Adipocyte (in vitro differentiated cells): Measurements from ENCODE around the gene PYY.

Source experiments
- DNase-seq: peaks from one replicate; pipeline ENCODE4 v3.0.0-alpha.2; 2015; ENCODE audit warnings: low read depth
- H3K27me3 ChIP-seq: replicated peaks from 2 replicates; pipeline ENCODE4 v1.7.0; 2013; ENCODE audit warnings: mild to moderate bottlenecking, low read length, moderate library complexity; ENCODE audit not compliant: control insufficient read depth, insufficient read depth
- H3K36me3 ChIP-seq: 2 replicates; pipeline ENCODE4 v1.7.0; 2013; ENCODE audit warnings: low read length, mild to moderate bottlenecking, moderate library complexity; ENCODE audit not compliant: control insufficient read depth, insufficient read depth, severe bottlenecking
- H3K4me1 ChIP-seq: 2 replicates; pipeline ENCODE4 v1.7.0; 2013; ENCODE audit warnings: mild to moderate bottlenecking, low read length, moderate library complexity; ENCODE audit not compliant: control insufficient read depth, insufficient read depth
- H3K4me3 ChIP-seq: 2 replicates; pipeline ENCODE4 v1.7.0; 2013; ENCODE audit warnings: mild to moderate bottlenecking, low read length, moderate library complexity
- H3K9ac ChIP-seq: 2 replicates; pipeline ENCODE4 v1.7.0; 2013; ENCODE audit warnings: mild to moderate bottlenecking, low read length, moderate library complexity
- H3K9me3 ChIP-seq: 2 replicates; pipeline ENCODE4 v1.7.0; 2013; ENCODE audit warnings: mild to moderate bottlenecking, low read length, moderate library complexity; ENCODE audit not compliant: control insufficient read depth

Gene PYY

DNA sequence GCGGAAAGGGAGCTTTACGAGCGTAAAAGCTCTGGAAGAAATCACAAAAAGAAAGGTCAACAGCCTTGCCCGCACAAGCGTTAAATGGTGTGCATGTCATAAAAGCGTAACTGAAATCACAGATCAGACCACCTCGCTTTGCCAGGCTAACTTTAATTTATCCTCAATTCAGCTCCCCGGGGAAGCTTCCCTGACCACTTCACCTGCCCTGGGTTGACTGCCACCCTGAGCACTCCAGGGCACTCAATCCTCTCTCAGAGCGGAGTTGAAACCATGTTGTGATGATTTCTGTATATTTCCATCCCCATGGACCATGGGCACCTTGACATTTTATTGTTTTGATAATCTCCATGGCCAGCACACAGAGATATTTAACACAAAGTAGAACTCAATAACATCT, 34.6 kb upstream of the PYY start:
- H3K9me3 ChIP-seq = no peaks in the 10 kb centered on the region
- H3K9ac ChIP-seq = no peak overlapping the region
- H3K4me1 ChIP-seq = no peaks in the 10 kb centered on the region
- peaks cover 23% of the 10 kb centered on the region for H3K27me3 ChIP-seq
- H3K36me3 ChIP-seq = no peaks in the 10 kb centered on the region
- DNase-seq = no peak
- H3K4me3 ChIP-seq = no peak overlapping the region

DNA sequence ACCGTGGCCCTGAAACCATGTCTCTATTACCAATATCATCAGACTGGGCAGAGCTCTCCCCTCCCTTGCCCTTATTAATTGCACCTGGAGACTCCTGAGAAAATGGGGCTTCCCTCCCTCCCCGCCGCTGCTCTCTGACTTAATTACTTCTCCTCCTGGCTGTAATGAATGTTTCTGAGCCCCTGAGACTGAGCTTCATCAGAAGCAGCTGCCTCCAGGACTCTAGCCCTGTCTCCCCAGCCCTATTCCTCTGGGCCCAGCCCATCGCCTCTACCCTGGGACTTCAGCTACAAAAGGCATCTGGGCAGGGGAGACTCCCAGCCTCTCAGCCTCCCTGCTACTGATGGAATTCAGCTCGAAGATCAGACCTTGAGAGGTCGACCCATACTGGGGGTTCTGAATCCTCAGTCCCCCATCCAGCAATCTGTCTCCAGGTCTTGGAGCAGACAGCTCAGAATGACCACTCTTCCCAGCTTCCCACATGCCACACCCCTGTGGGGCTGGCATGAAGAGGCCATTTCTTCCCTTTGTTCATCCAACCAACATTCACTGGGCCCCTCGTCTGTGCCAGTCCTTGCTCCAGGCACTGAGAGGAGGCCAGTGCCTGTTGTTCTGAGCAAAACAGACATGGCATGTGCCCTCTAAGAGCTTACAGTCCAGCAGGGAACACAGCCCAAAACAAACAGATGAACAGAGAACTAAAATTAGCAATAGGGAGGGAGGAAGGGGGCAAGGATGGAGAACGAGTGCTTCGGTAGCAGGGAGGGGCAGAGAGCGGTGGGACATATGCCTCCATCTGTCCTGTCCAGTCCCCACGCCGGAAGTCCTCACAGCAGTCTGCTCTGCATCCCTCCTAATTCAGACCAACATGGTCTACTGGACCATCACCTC, 33.6 kb upstream of the PYY start:
- H3K9ac ChIP-seq = no peak overlapping the region
- no peak for DNase-seq
- no peak overlapping the region for H3K4me3 ChIP-seq
- H3K27me3 ChIP-seq = peaks cover 29% of the 10 kb centered on the region
- no peaks in the 10 kb centered on the region for H3K9me3 ChIP-seq
- no peaks in the 10 kb centered on the region for H3K4me1 ChIP-seq
- no peaks in the 10 kb centered on the region for H3K36me3 ChIP-seq

DNA sequence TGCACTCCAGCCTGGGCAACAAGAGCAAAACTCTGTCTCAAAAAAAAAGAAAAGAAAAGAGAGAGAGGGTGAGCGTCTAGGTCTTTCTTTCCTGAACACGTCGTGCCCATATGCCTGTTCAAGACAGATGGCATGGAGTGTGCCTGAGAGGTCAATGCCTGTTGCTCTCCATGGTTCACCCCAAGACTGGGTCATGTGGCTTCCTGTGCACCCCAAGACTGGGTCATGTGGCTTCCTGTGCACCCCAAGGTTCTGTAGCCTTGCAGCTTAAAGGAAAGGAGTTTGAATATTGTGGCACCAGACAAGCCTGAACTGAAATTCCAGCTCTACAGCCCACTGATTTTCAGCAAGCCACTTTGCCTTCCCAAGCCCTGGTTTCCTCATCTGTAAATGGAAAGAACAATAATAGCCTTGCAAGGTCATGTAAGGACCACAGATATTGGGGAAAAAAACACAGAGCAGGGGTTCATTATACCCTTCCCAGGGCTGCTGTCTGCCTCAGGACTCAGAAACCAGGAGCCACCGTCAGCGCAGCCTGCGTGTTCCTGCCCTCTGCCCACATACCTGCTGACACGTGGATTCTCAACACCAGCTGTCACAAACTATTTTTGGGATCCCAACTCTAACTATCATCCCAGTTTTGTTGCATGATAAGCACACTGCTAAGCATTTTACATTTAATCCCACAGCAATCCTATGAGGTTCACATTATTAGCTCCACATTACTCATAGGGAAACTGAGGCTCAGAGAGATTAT, 32.7 kb upstream of the PYY start:
- H3K27me3 ChIP-seq = peaks cover 31% of the 10 kb centered on the region
- H3K9ac ChIP-seq = no peak overlapping the region
- DNase-seq = no peak

DNA sequence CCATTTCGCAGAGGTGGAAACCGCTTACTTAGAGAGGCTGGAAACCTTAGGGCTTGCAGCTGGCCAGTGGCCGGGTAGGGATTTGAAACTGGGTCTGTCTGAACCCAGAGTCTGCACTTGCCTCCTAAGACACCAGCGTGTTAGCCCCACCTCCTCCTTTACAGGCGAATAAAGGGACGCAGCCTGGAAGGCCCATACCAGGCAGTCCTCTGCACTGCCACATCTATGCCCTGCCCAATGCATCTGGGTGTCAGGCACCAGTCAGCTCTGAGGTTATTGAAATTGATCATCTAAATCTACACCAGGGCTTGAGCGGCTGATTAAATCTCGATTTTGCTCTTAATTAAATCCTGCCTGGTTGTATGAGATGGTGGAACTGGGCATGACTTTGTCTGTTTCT, 30.8 kb upstream of the PYY start:
- Histone ChIP-seq H3K9ac (peak overlapping the region; percentile 46), H3K27me3 (peaks cover 31% of the 10 kb centered on the region), H3K9me3 (no peaks in the 10 kb centered on the region), H3K4me1 (no peaks in the 10 kb centered on the region), H3K36me3 (no peaks in the 10 kb centered on the region), H3K4me3 (no peak overlapping the region)
- DNase-seq = no peak

More for the DNA sequence above, 32.7 kb upstream of the PYY start:
- no peaks in the 10 kb centered on the region for H3K9me3 ChIP-seq
- no peak overlapping the region for H3K4me3 ChIP-seq
- H3K36me3 ChIP-seq = no peaks in the 10 kb centered on the region
- H3K4me1 ChIP-seq = no peaks in the 10 kb centered on the region

DNA sequence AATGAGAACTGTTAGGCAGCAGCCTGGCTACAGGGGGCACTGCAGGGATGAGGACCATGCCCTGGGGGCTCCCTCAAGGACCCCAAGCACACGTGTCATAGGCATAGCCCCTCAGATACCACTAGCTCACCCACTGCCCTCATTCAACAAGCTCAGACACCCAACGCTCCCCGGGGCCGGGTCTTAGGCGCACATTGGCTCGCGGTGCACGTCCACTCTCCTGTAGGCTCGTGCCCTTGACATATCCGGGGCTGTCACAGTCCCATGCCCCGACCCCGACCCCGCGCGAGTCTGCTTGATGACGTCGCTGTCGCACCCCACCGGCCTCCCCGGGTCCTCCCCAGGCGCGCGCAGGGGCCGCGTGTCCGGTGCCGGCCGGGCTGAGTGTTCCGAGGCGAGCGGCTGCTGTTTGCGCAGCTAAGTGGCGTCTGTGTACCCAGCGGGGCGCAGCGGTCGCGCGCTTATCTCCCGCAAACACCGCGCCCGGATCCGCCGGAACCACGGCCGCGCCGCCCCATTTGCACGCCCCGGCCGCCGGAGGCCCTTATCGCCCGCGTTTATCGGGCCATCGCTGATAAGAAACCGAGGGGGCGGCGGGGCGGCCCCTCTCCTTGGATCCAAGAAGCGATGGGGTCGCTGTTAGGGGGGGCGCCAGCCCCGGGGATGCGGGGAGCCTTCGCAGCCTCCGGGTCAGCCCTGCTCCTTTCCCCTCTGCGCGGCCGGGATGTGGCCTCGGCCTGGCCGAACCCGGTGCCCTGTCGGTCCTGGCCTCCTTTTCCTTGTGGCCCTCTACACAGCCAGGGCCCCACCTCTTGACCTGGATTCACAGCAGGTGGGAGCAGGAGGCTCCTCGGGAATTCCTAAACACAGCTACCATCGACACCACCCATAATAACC, 30.0 kb upstream of the PYY start:
- DNase-seq = no peak
- peak overlapping the region; percentile 73 for H3K4me3 ChIP-seq
- peaks cover 31% of the 10 kb centered on the region for H3K27me3 ChIP-seq

DNA sequence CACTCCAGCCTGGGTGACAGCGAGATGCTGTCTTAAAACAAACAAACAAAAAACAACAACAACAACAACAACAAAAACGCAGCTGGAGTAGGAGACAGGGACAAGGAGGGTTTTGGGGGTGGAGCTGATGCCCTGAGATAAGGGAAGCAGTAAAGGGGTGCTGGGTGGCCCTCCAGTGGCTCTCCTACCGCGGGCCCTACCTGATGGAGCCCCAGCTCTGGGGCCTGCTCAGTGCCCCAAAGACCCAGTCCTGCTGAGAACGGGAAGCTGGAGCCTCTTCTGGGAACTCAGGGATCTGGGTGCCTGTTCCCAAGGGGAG, 29.4 kb upstream of the PYY start:
- no peak overlapping the region for H3K9ac ChIP-seq
- no peaks in the 10 kb centered on the region for H3K36me3 ChIP-seq
- no peak overlapping the region for H3K4me3 ChIP-seq
- DNase-seq = no peak
- peaks cover 31% of the 10 kb centered on the region for H3K27me3 ChIP-seq
- H3K4me1 ChIP-seq = no peaks in the 10 kb centered on the region
- H3K9me3 ChIP-seq = no peaks in the 10 kb centered on the region

More for the DNA sequence above, 30.0 kb upstream of the PYY start:
- H3K4me1 ChIP-seq = no peaks in the 10 kb centered on the region
- H3K9me3 ChIP-seq = no peaks in the 10 kb centered on the region
- H3K36me3 ChIP-seq = no peaks in the 10 kb centered on the region
- peak overlapping the region; percentile 46 for H3K9ac ChIP-seq

DNA sequence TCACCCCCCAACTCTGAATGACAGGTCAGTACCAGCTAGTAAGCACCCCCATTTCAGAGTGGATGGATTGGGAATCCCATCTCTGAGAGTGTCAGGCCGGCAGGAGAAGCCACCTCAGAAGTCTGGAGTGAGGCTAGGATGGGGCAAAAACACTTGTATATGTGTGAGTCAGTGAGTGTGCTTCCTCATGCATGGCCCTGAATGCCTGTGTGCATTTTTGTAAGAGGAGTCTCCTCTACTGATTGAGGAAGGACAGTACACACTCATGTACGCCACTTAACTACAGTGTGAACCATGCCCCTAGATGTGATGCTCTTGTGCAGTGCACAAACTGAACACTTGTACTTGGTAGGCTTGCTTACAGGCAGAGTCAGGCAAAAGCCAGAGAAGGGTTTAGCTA, 28.4 kb upstream of the PYY start:
- Histone ChIP-seq H3K4me1 (no peaks in the 10 kb centered on the region), H3K27me3 (peaks cover 28% of the 10 kb centered on the region), H3K9me3 (no peaks in the 10 kb centered on the region), H3K36me3 (no peaks in the 10 kb centered on the region), H3K9ac (no peak overlapping the region), H3K4me3 (no peak overlapping the region)
- DNase-seq = no peak

DNA sequence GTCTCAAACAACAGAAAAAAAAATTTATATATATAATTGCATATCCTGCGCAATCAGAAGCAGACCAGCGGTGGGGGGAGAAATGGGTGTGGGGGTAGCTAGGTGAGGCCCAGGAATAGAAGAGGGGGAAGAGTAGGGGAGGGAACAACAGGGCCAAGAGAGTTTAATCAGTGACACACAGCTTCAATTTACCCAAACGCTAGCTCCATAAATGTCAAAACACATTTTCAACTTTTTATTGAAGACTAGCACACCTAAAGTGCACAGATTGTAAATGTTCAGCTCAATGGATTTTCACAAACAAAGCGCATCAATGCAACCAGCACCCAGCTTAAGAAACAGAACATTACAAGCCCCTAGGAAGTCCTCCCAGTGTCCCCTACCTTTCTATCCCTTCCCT, 25.9 kb upstream of the PYY start:
- H3K27me3 ChIP-seq = peaks cover 27% of the 10 kb centered on the region

DNA sequence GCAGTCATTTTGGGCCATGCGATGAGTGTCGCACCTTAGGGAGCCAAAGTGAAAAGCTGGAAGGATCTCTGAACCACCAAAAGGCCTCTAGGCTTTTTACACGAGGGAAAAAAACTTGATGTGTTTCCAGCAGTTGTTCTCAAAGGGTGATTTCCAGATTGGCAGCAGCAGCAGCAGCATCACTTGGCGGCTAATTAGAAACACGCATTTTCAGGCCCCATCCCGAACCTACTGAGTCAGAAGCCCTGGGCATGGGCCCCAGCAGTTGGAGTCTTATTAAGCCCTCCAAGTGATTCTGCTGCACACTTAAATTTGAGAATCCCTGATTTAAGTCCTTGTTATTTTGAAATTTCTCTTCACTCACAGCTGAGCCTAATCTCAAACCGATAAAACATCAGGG, 25.3 kb upstream of the PYY start:
- H3K4me1 ChIP-seq = peaks cover 9% of the 10 kb centered on the region
- H3K27me3 ChIP-seq = peaks cover 34% of the 10 kb centered on the region
- no peak overlapping the region for H3K4me3 ChIP-seq
- no peaks in the 10 kb centered on the region for H3K9me3 ChIP-seq
- no peak overlapping the region for H3K9ac ChIP-seq
- DNase-seq = no peak
- no peaks in the 10 kb centered on the region for H3K36me3 ChIP-seq

More for the DNA sequence above, 25.9 kb upstream of the PYY start:
- Histone ChIP-seq H3K9ac (no peak overlapping the region), H3K36me3 (no peaks in the 10 kb centered on the region), H3K4me1 (peaks cover 5% of the 10 kb centered on the region), H3K4me3 (no peak overlapping the region), H3K9me3 (no peaks in the 10 kb centered on the region)
- DNase-seq = no peak

DNA sequence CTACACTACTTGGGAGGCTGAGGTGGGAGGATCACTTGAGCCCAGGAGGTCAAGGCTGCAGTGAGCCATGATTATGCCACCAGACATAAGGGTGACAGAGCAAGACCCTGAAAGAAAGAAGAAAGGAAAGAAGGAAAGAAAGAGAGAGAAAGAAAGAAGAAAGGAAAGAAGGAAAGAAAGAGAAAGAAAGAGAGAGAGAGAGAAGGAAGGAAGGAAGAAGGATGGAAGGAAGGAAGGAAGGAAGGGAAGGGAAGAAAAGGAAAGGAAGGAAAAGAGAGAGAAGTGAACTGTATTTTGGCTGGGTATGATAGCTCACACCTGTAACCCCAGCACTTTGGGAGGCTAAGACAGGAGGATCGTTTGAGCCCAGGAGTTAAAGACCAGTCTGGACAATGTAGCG, 24.3 kb upstream of the PYY start:
- no peak for DNase-seq
- H3K27me3 ChIP-seq = peaks cover 32% of the 10 kb centered on the region
- no peak overlapping the region for H3K9ac ChIP-seq
- peaks cover 9% of the 10 kb centered on the region for H3K4me1 ChIP-seq
- H3K4me3 ChIP-seq = no peak overlapping the region
- H3K9me3 ChIP-seq = no peaks in the 10 kb centered on the region
- no peaks in the 10 kb centered on the region for H3K36me3 ChIP-seq
